Measurements from ENCODE around the gene CTNNA2. TPM values are rescaled to one million over a fixed set of nuclear protein-coding genes. Genes with fewer than 3 reads are reported as not detected.

CTNNA2 gene
- total and polyA plus RNA-seq, 2 of the 8 experiments (the other 6 are each of a cell fraction or from before 2014, with no cell fraction given): 3.9 to 9.0 TPM

DNA sequence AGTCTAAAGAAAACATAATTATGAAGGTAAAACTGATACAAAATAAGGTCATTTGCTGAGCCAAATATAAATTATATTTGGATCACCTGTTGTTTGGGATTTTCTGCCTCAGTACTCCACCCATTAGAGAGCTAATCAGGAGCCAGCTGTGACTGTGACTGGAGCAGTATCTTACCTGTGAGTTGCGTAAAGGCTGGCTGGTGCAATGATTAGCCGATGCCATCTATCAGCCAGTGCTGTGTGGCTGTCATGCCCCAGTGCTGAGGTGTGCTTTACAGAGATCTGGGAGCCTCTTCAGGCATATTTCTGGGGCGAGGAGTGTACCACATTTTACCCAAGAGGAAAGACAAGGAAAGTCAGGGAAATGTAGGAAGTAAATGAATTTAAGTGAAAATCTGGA, 599.9 kb downstream of the CTNNA2 start:
- Histone ChIP-seq H3K27ac (ENCODE audit: low read depth, low read length) (no peak overlapping the region), H3K27me3 (replicated peaks in 1 of 4; ENCODE audit: control insufficient read depth in 3 of 4, extremely low read depth in 1 of 4, insufficient read depth in 3 of 4, low read length in 3 of 4) (no peaks in the 10 kb centered on the region), H4K5ac (ENCODE audit: insufficient read length, low read depth, low read length) (no peak overlapping the region), H3K18ac (ENCODE audit: extremely low read depth, low read length) (no peak overlapping the region), H3K56ac (replicated peaks; ENCODE audit: insufficient read length, low read depth, low read length) (no peak overlapping the region), H4K20me1 (replicated peaks in 1 of 2; ENCODE audit: control insufficient read depth in 1 of 2, insufficient read depth in 2 of 2, low read length in 2 of 2) (no peaks in the 10 kb centered on the region), H2BK12ac (ENCODE audit: low read depth, low read length) (no peak overlapping the region), H4K8ac (ENCODE audit: extremely low read depth, insufficient read depth, low read length) (no peak overlapping the region; the same call in 1 of the 2 replicates), H2BK15ac (ENCODE audit: low read length) (no peak overlapping the region), H3K4me2 (ENCODE audit: insufficient read depth in 1 of 2, low read depth in 2 of 2, low read length in 2 of 2) (no peak overlapping the region), H3K36me3 (ENCODE audit: control insufficient read depth in 2 of 4, insufficient read depth in 4 of 4, low read length in 3 of 4) (no peaks in the 10 kb centered on the region), H2BK20ac (ENCODE audit: low read length) (no peak overlapping the region), H3K4ac (replicated peaks; ENCODE audit: insufficient read length, low read depth, low read length) (no peak overlapping the region), H2AFZ (ENCODE audit: low read length) (no peak overlapping the region), H3K79me1 (ENCODE audit: low read depth, low read length) (no peaks in the 10 kb centered on the region), H2AK5ac (ENCODE audit: low read depth, low read length) (no peak overlapping the region), H3K4me3 (ENCODE audit: extremely low read depth in 1 of 4, insufficient read depth in 2 of 4, low read depth in 3 of 4, low read length in 4 of 4) (no peak overlapping the region), H3K4me1 (replicated peaks in 1 of 4; ENCODE audit: control insufficient read depth in 3 of 4, insufficient read depth in 4 of 4, low read length in 3 of 4) (no peaks in the 10 kb centered on the region), H3K79me2 (ENCODE audit: control insufficient read depth in 1 of 2, insufficient read depth in 2 of 2, low read length in 2 of 2) (no peaks in the 10 kb centered on the region), H3K9me3 (ENCODE audit: insufficient read depth in 2 of 2, low read depth in 1 of 2, low read length in 1 of 2) (no peaks in the 10 kb centered on the region), H3K23ac (ENCODE audit: insufficient read length) (no peak overlapping the region), H3K14ac (ENCODE audit: insufficient read length) (no peak overlapping the region), H3K23me2 (ENCODE audit: low read depth, low read length) (no peaks in the 10 kb centered on the region), H4K91ac (replicated peaks; ENCODE audit: insufficient read length, low read length) (no peak overlapping the region), H2BK120ac (replicated peaks; ENCODE audit: low read depth, low read length) (no peak overlapping the region), H3K9ac (replicated peaks in 1 of 4; ENCODE audit: extremely low read depth in 1 of 4, low read depth in 3 of 4, low read length in 3 of 4) (no peak overlapping the region), H2BK5ac (ENCODE audit: low read depth, low read length) (no peak overlapping the region)
- 91% methylated on average over 3 of the region's 3 CpGs; no CpG with 5 or more reads in 1 of the 2 experiments for WGBS, 2 experiments (ENCODE audit: extremely low coverage in 1 of 2, insufficient coverage in 1 of 2, insufficient read length in 1 of 2, insufficient replicate concordance in 2 of 2, low coverage in 1 of 2, low lambda C conversion rate in 2 of 2, missing lambda C conversion rate in 1 of 2)
- CTCF ChIA-PET (ENCODE audit: partially characterized antibody): no interaction called here
- TF ChIP-seq EGR1 (IDR thresholded peaks at IDR 0.05; ENCODE audit: borderline replicate concordance, low read depth, low read length) (no peak), CBX5 (IDR thresholded peaks at IDR 0.05; ENCODE audit: low read depth, low read length) (no peak), GABPA (IDR thresholded peaks at IDR 0.05; ENCODE audit: borderline replicate concordance, insufficient read depth, low read length) (no peak), SIRT6 (IDR thresholded peaks at IDR 0.05; ENCODE audit: low read length) (no peak)
- FAIRE-seq: no peak
- no peak for DNase-seq (ENCODE audit: low read depth in 1 of 2, low spot score in 2 of 2)
- POLR2A ChIA-PET (ENCODE audit: partially characterized antibody): interaction anchor here (0.7 kb wide), 1 partner anchor 11 kb away, joined by 3 read pairs; no protein-coding TSS in a partner anchor

Measured in H1 (cell line).